K562 (cell line): ENCODE measurements around the gene FAM174B. TPM values are rescaled to one million over a fixed set of nuclear protein-coding genes. Genes with fewer than 3 reads are reported as not detected.

Experiments used
- REST ChIP-seq, 2 experiments: fragments of 450-650 bp; formaldehyde crosslinking in 1 of 2; IDR thresholded peaks; 2 replicates each; pipeline versions ENCODE4 v1.4.0 to v1.6.1; 2014 to 2020; ENCODE audit warnings: mild to moderate bottlenecking in 2 of 2, borderline replicate concordance in 1 of 2, low read depth in 1 of 2
- polyA plus RNA-seq, 8 experiments: library from polyadenylated mRNA; depleted of rRNA in 4 of 8; stranded (reverse) in 5 of 8; unstranded in 3 of 8; fragments of >200 nt; fragmentation: Nextera tagmentation in 2 of 8; fragmentation: Illumina TruSeq in 1 of 8; extraction: Ambion mirVana in 2 of 8; extraction: Trizol in 1 of 8; gene quantifications; 2 replicates each; pipeline versions ENCODE4 v1.2.1 to v1.2.3, GENCODE V29; 2011 to 2014; ENCODE audit warnings: inconsistent platforms in 1 of 8, missing spikeins in 1 of 8
- total RNA-seq, 7 experiments: library from RNA; depleted of rRNA in 6 of 7; stranded (reverse); fragments of >200 nt in 6 of 7; fragmentation: Illumina TruSeq in 2 of 7; extraction: Trizol in 2 of 7; gene quantifications; 2 replicates each; pipeline versions ENCODE4 v1.2.1 to v1.2.3, GENCODE V29; 2011 to 2021; ENCODE audit warnings: low replicate concordance in 1 of 7

FAM174B gene
- total and polyA plus RNA-seq, 9 of the 15 experiments (the other 6 are each of a cell fraction or from before 2014, with no cell fraction given) = 0.39 to 2.7 (median 1.9) TPM; not detected in 1

GRCh38 chr15:92631721-92632120 is 23.9 kb downstream of the FAM174B start (continued):
- peak; percentile 39; the same call in 1 of the 2 replicates for TF ChIP-seq REST (IDR thresholded peaks at IDR 0.05; ENCODE audit: borderline replicate concordance)
- no peak for TF ChIP-seq REST (CRISPR knock-in tag; IDR thresholded peaks at IDR 0.05; ENCODE audit: low read depth)
